GM18868 (cell line): ENCODE data around the gene TNFRSF9.

Source experiments
- ATAC-seq: cut with Tn5 transposase; IDR thresholded peaks from one replicate; pipeline ENCODE4 v1.9.1; 2021; ENCODE audit warnings: mild to moderate bottlenecking, moderate library complexity; ENCODE audit not compliant: unreplicated experiment

The TNFRSF9 gene

GRCh38 chr1:7878027-7878426 lies 62.6 kb downstream of the TNFRSF9 start:
- no peak for ATAC-seq

GRCh38 chr1:7873801-7874795 lies 66.5 kb downstream of the TNFRSF9 start:
- no peak for ATAC-seq

GRCh38 chr1:7871136-7871535 lies 69.5 kb downstream of the TNFRSF9 start:
- ATAC-seq = no peak

- ATAC-seq = no peak
Observed at GRCh38 chr1:7869136-7869920, 71.3 kb downstream of the TNFRSF9 start.

GRCh38 chr1:7868070-7868780 lies 72.4 kb downstream of the TNFRSF9 start:
- ATAC-seq = no peak

GRCh38 chr1:7865978-7866377 lies 74.7 kb downstream of the TNFRSF9 start:
- ATAC-seq = no peak
